Osteoblast (primary cell): ENCODE results near the gene TIGD2. TPM values are rescaled to one million over a fixed set of nuclear protein-coding genes. Genes with fewer than 3 reads are reported as not detected.

Experiments used
- DNase-seq: peaks from one replicate; pipeline ENCODE4 v3.0.0; 2011; ENCODE audit warnings: low spot score, mixed read lengths; ENCODE audit not compliant: insufficient read length; ENCODE audit errors: missing footprints
- H2AFZ ChIP-seq: 2 replicates; pipeline ENCODE4 v1.6.0; 2011; ENCODE audit warnings: mild to moderate bottlenecking, low read length
- H3K27ac ChIP-seq: 2 replicates; pipeline ENCODE4 v1.5.1; 2011; ENCODE audit warnings: mild to moderate bottlenecking, low read depth, low read length, moderate library complexity
- H3K27me3 ChIP-seq: 2 replicates; pipeline ENCODE4 v1.6.0; 2012; ENCODE audit warnings: mild to moderate bottlenecking, control low read depth, inconsistent platforms, low read length, moderate library complexity; ENCODE audit not compliant: insufficient read depth
- H3K36me3 ChIP-seq: 2 replicates; pipeline ENCODE4 v1.5.1; 2011; ENCODE audit warnings: mild to moderate bottlenecking, low read length, control low read depth, moderate library complexity; ENCODE audit not compliant: insufficient read depth
- H3K4me1 ChIP-seq: 2 replicates; pipeline ENCODE4 v1.5.1; 2011; ENCODE audit warnings: mild to moderate bottlenecking, low read length, control low read depth, moderate library complexity; ENCODE audit not compliant: insufficient read depth
- H3K4me2 ChIP-seq: 2 replicates; pipeline ENCODE4 v1.6.0; 2011; ENCODE audit warnings: mild to moderate bottlenecking, low read length; ENCODE audit not compliant: insufficient read depth
- H3K4me3 ChIP-seq: fragments of 200-600 bp; sonication (generic); 3 replicates; pipeline ENCODE4 v1.5.1; 2012; ENCODE audit warnings: mild to moderate bottlenecking, low read length, inconsistent platforms; ENCODE audit not compliant: insufficient read depth
- H3K79me2 ChIP-seq: 2 replicates; pipeline ENCODE4 v1.6.0; 2012; ENCODE audit warnings: mild to moderate bottlenecking, low read length, control low read depth, inconsistent platforms; ENCODE audit not compliant: insufficient read depth
- H3K9me3 ChIP-seq: 2 replicates; pipeline ENCODE4 v1.5.1; 2011; ENCODE audit warnings: low read depth, low read length, control low read depth
- H4K20me1 ChIP-seq: 2 replicates; pipeline ENCODE4 v1.6.0; 2012; ENCODE audit warnings: mild to moderate bottlenecking, low read length, control low read depth; ENCODE audit not compliant: insufficient read depth
- total RNA-seq: library from RNA; depleted of rRNA; stranded (reverse); fragments of >200 nt; gene quantifications from 2 replicates; pipeline ENCODE4 v1.2.3, GENCODE V29; 2012
- TF ChIP-seq, protein P1 (sequence below): IDR thresholded peaks from 2 replicates; pipeline ENCODE4 v1.5.1; 2011; ENCODE audit warnings: mild to moderate bottlenecking, low read depth, low read length, moderate library complexity; ENCODE audit errors: extremely low read depth

TIGD2 gene
- total RNA-seq, 1 donor, result 18.1 TPM

DNA sequence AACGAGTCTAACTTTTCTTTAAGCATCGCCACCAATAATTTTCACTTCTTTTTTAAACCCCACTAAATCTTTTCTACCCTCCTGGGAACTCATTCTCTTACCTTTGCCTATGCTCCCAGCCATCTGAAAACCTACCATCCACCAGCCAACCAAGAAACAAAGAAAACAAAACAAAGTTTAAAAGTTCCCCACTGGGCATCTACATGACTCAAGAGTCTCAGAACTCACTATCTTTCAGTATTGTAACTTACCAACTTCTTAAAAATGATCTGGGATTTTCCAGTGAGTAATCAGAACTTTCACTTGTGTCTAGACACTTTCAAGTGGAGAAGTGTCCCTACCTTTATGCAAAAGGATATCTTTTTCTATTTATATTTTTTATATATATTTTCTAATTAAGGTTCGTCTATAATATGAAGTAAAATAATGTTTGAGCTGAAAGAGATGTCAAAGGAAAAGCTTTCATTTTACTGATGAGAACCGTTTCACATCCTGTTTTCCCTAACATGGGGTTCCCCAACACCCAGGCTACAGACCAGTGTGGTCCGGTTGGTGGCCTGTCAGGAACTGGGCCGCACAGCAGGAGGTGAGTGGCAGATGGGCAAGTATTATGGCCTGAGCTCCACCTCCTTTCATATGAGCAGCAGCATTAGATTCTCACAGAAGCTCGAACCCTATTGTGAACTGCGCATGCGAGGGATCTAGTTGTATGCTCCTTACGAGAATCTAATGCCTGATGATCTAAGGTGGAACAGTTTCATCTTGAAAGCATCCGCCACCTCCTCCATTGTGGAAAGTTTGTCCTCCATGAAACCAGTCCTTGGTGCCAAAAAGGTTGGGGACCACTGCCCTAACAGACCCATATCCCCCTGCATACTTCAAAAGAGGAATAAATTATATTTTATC is 9.8 kb upstream of the TIGD2 start:
- Histone ChIP-seq H3K27me3 (peaks cover 9% of the 10 kb centered on the region), H4K20me1 (no peaks in the 10 kb centered on the region), H3K79me2 (no peaks in the 10 kb centered on the region), H3K4me1 (no peaks in the 10 kb centered on the region), H3K9me3 (no peaks in the 10 kb centered on the region), H3K36me3 (no peaks in the 10 kb centered on the region), H2AFZ (no peak overlapping the region), H3K4me2 (no peak overlapping the region), H3K27ac (no peak overlapping the region), H3K4me3 (no peak overlapping the region)
- TF ChIP-seq, protein P1, sequence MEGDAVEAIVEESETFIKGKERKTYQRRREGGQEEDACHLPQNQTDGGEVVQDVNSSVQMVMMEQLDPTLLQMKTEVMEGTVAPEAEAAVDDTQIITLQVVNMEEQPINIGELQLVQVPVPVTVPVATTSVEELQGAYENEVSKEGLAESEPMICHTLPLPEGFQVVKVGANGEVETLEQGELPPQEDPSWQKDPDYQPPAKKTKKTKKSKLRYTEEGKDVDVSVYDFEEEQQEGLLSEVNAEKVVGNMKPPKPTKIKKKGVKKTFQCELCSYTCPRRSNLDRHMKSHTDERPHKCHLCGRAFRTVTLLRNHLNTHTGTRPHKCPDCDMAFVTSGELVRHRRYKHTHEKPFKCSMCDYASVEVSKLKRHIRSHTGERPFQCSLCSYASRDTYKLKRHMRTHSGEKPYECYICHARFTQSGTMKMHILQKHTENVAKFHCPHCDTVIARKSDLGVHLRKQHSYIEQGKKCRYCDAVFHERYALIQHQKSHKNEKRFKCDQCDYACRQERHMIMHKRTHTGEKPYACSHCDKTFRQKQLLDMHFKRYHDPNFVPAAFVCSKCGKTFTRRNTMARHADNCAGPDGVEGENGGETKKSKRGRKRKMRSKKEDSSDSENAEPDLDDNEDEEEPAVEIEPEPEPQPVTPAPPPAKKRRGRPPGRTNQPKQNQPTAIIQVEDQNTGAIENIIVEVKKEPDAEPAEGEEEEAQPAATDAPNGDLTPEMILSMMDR, result no peak
- DNase-seq, result no peak

DNA sequence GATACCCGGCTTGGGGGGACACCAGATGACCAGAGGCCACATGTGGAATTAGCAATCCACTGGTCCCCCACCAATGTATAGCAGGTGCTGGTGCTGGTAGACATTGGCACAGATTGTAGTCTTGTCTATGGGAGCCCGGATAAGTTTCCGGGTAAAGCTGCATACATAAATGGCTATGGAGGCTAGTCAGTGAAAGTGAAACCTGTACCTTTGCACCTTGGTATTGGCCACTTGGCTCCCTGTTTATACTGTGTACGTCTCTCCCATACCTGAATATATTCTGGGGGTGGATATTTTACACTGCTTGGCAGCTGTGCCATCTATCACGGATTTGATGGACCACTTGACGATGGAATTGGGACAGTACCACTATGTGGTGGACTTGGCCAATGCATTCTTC is 5.6 kb upstream of the TIGD2 start:
- DNase-seq, result no peak
- Histone ChIP-seq H3K4me3 (no peak overlapping the region), H3K4me1 (peaks cover 4% of the 10 kb centered on the region), H3K27me3 (peaks cover 29% of the 10 kb centered on the region), H3K79me2 (no peaks in the 10 kb centered on the region), H3K9me3 (no peaks in the 10 kb centered on the region), H3K4me2 (no peak overlapping the region), H2AFZ (no peak overlapping the region), H4K20me1 (no peaks in the 10 kb centered on the region), H3K36me3 (no peaks in the 10 kb centered on the region), H3K27ac (no peak overlapping the region)
- TF ChIP-seq, protein P1, result no peak

DNA sequence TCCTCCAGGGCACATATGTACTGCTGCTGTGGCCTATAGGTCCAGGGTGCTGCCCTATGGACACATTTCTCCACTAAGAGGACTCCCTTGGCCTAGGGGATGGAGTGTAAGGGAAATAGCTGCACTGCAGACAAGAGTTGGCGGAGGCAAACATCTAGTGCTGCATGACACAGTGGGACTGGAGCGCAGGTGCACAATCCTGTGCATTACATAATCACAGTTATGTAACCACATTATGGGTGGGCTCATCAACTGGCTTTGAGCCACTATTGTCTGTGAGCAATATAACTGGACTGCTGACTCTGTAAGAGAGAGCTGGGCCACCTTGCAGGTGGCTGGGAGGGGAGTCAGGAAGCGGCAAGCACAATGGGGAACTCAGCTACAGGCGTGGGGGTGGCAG is 3.2 kb upstream of the TIGD2 start:
- DNase-seq, result no peak
- peaks cover 28% of the 10 kb centered on the region for H3K27me3 ChIP-seq
- H3K36me3 ChIP-seq, result no peaks in the 10 kb centered on the region
- no peak overlapping the region for H2AFZ ChIP-seq
- no peak overlapping the region for H3K27ac ChIP-seq
- peaks cover 4% of the 10 kb centered on the region for H3K79me2 ChIP-seq
- peaks cover 15% of the 10 kb centered on the region for H3K4me1 ChIP-seq
- TF ChIP-seq, protein P1, result no peak
- no peak overlapping the region for H3K4me2 ChIP-seq
- no peak overlapping the region for H3K4me3 ChIP-seq
- H4K20me1 ChIP-seq, result no peaks in the 10 kb centered on the region
- H3K9me3 ChIP-seq, result no peaks in the 10 kb centered on the region

DNA sequence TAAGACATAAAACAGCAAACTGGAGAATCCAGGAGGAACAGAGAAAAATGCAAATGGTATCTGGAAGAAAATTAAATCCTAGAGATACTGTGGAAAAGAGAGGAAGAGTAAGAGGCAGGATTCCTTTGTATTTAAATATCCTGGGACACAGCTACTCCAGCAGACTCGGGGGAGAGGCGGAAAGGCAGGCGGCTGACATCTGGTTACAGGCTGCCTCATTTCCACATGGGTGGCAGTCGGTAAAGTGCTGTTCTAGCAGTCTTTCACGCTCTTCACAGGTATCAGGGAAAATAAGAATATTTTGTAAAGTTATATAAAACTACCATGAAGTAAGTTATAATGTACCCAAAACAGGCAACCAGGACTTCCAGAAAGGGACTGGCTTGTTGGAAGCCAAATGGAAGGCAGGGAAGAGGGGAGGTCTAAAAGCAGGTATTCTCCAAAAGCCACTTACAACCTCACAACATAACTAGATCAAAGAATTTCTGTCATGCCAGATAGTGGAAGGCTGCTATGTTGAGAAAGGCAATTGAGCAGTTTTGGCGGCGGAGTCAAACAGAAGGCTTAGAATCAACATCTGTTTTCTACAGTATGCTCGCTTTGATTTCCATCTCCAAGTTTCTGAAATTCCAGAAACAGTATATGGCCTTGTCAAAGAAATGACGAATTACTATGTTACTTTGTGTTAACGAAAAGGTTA is 1.3 kb upstream of the TIGD2 start:
- Histone ChIP-seq H3K9me3 (no peaks in the 10 kb centered on the region), H3K4me1 (peaks cover 15% of the 10 kb centered on the region), H2AFZ (no peak overlapping the region), H3K4me3 (peak overlapping the region; percentile 89), H3K36me3 (no peaks in the 10 kb centered on the region), H3K4me2 (peak overlapping the region; percentile 82), H3K27ac (no peak overlapping the region), H4K20me1 (no peaks in the 10 kb centered on the region), H3K27me3 (peaks cover 23% of the 10 kb centered on the region), H3K79me2 (peaks cover 11% of the 10 kb centered on the region)
- TF ChIP-seq, protein P1, result no peak
- DNase-seq, result peak; percentile 36
